Psoas muscle (tissue), 8 donors: ENCODE results near the gene AP1G1. TPM values are rescaled to one million over a fixed set of nuclear protein-coding genes. Genes with fewer than 3 reads are reported as not detected.

Experiments used
- ATAC-seq, 4 donors: fragments of 200-7000 bp; cut with Tn5 transposase; one replicate each; pipeline ENCODE4 v1.9.1; 2020; ENCODE audit warnings: moderate library complexity in 3 of 4, mild to moderate bottlenecking in 2 of 4
- DNase-seq, 2 donors: peaks; one replicate each; pipeline ENCODE4 v3.0.0-alpha.2; 2020
- H3K27ac ChIP-seq: fragments of 200-600 bp; one replicate; pipeline ENCODE4 v1.8.0; 2022
- H3K27me3 ChIP-seq, 3 donors: fragments of 200-600 bp in 1 of 3; one replicate each; pipeline versions ENCODE4 v1.6.1 to v1.8.0; 2013 to 2022; ENCODE audit warnings: low read length in 2 of 3, mild to moderate bottlenecking in 2 of 3, moderate library complexity in 1 of 3; ENCODE audit not compliant: insufficient read depth in 3 of 3
- H3K36me3 ChIP-seq, 2 donors: fragments of 200-600 bp in 1 of 2; one replicate each; pipeline versions ENCODE4 v1.6.1 to v1.8.0; 2013 to 2022; ENCODE audit warnings: low read depth in 1 of 2, mild to moderate bottlenecking in 1 of 2, moderate library complexity in 1 of 2; ENCODE audit not compliant: insufficient read depth in 1 of 2
- H3K4me1 ChIP-seq: fragments of 200-600 bp; one replicate; pipeline ENCODE4 v1.8.0; 2022
- H3K4me3 ChIP-seq: fragments of 200-600 bp; one replicate; pipeline ENCODE4 v1.8.0; 2022; ENCODE audit warnings: mild to moderate bottlenecking
- H3K9me3 ChIP-seq: fragments of 200-600 bp; one replicate; pipeline ENCODE4 v1.8.0; 2022
- WGBS, 3 donors: extraction: QIAGEN DNeasy Blood & Tissue Kit; methylation state at CpG; one replicate each; pipeline versions ENCODE4 v1.1.6 to v1.1.7; 2013; 5-methylcytosine and 5-hydroxymethylcytosine counted together
- intact Hi-C, 2 donors: fragments of 100-400 bp; cut with DNase I; formaldehyde crosslinking; loops; one replicate each; pipeline versions ENCODE4 v1.11.0 to v1.14.2; 2022
- long read RNA-seq, 2 donors: library from polyadenylated mRNA; unstranded; transcript quantifications; one replicate each; pipeline ENCODE4 v2.0.0, GENCODE V29; 2021
- polyA plus RNA-seq, 3 donors: library from polyadenylated mRNA; stranded (reverse); fragments of 200-250 nt; gene quantifications; one replicate each; pipeline ENCODE4 v1.2.3, GENCODE V29; 2013
- total RNA-seq, 4 donors: library from RNA; stranded (reverse); fragmentation: NEBNext Ultra II Directional in 2 of 4; extraction: Animal tissue kit (Norgen Biotek cat#: 25700) in 2 of 4; gene quantifications; one replicate each; pipeline versions ENCODE4 v1.2.1 to v1.2.4, GENCODE V29; 2021 to 2023
- TF ChIP-seq, protein P1 (sequence below): fragments of 200-600 bp; IDR thresholded peaks from one replicate; pipeline ENCODE4 v1.8.0; 2022; ENCODE audit warnings: antibody characterized with exemption
- donor health status: healthy with polysubstance abuse.
- donor health status: DM: no; HTN: no; CAD: no; lungs with moderate emphysema.
- donor health status: Bipolar disorder and iron deficiency.
- donor health status: healthy.
- donor health status: DM: yes; HTN: yes; CAD: no.
- donor health status: DM: no; HTN: no; CAD: no.
- donor health status: DM: no; HTN: no; CAD: no.
- donor health status: DM: yes; HTN: yes; CAD: no.

Gene AP1G1
- total RNA-seq = 10 to 100 TPM; 54.1 to 69.8 (median 62.8) TPM
- polyA plus RNA-seq = 10 to 100 TPM; 19.7 to 67.3 (median 25.6) TPM
- long read RNA-seq, donor 1, full-length matches to known transcripts = 1 of 12 reads
- long read RNA-seq, donor 1, partial matches to known transcripts = 3 of 12 reads
- long read RNA-seq, donor 1, other reads (novel, unspliced or antisense) = 8 of 12 reads
- long read RNA-seq, donor 2, full-length matches to known transcripts = 15 of 46 reads
- long read RNA-seq, donor 2, partial matches to known transcripts = 21 of 46 reads
- long read RNA-seq, donor 2, other reads (novel, unspliced or antisense) = 10 of 46 reads

DNA sequence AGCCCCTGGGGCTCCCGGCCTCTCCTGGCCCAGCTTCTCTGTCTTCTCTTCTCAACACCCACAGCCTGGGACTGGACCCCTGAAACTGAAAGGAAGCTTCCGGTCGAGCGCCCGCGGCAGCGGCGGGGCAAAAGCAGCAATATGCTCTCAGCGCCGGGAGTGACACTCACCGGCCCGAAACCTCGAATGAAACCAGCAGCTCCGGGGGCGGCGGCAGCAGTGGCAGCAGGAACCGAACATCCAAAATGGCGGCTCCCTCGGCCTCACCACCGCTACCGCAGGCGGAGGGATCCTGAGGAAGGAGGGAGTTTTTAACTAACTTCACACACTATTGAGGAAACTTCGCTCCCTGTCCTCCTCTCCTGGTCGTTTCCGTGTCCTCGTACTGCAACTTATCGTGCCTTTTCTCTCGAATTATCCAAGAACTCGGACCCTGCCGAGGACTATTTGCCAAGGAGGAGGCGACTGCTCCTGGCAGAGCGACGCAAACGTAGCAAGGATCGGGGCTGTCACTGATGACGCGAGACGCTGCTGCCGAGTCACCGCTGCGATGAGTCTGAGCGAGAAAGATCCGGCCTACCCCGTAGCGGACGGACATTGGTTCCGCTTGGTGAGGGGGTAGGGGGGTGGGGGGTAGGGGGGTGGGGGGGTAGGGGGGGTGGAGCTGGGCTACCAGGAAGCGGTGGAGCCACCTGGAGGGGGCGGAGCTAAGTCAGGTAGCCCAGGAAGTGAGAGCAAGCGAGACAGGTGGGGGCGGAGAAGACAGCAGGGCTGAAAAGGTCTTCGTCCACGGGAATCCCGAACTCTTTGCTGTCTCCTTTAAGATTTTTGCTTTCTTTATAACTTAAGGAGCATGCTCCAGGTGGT, at the start of gene AP1G1:
Gene AP1G1, minus strand, starts transcription at position 242 of the 867 bp plus-strand sequence. CDS start 19,355 bp downstream, outside the sequence.
- H3K36me3 ChIP-seq = peaks cover 0 to 43% of the 10 kb centered on the region in 2 donors
- peak; percentile 95 to 98 (median 97) for ATAC-seq
- 0 to 1% (median 0%) methylated on average over 43 to 54 of the region's 54 CpGs for WGBS, 3 donors
- TF ChIP-seq, protein P1, sequence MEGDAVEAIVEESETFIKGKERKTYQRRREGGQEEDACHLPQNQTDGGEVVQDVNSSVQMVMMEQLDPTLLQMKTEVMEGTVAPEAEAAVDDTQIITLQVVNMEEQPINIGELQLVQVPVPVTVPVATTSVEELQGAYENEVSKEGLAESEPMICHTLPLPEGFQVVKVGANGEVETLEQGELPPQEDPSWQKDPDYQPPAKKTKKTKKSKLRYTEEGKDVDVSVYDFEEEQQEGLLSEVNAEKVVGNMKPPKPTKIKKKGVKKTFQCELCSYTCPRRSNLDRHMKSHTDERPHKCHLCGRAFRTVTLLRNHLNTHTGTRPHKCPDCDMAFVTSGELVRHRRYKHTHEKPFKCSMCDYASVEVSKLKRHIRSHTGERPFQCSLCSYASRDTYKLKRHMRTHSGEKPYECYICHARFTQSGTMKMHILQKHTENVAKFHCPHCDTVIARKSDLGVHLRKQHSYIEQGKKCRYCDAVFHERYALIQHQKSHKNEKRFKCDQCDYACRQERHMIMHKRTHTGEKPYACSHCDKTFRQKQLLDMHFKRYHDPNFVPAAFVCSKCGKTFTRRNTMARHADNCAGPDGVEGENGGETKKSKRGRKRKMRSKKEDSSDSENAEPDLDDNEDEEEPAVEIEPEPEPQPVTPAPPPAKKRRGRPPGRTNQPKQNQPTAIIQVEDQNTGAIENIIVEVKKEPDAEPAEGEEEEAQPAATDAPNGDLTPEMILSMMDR = no peak
- H3K27me3 ChIP-seq = no peaks in the 10 kb centered on the region
- intact Hi-C loops = loop anchor here (5.0 kb wide), 3 partner anchors 38 to 88 kb away; partner anchors contain the start of genes ATXN1L (in 2 of the 2), IST1 (in 1 of the 2) and ZNF821 (in 1 of the 2)
- H3K27ac ChIP-seq = peak within 1 kb of the TSS; percentile 100
- peak within 1 kb of the TSS; percentile 99 for H3K4me3 ChIP-seq
- no peaks in the 10 kb centered on the region for H3K9me3 ChIP-seq
- DNase-seq = peak; percentile 95 to 98
- H3K4me1 ChIP-seq = peaks cover 29% of the 10 kb centered on the region

DNA sequence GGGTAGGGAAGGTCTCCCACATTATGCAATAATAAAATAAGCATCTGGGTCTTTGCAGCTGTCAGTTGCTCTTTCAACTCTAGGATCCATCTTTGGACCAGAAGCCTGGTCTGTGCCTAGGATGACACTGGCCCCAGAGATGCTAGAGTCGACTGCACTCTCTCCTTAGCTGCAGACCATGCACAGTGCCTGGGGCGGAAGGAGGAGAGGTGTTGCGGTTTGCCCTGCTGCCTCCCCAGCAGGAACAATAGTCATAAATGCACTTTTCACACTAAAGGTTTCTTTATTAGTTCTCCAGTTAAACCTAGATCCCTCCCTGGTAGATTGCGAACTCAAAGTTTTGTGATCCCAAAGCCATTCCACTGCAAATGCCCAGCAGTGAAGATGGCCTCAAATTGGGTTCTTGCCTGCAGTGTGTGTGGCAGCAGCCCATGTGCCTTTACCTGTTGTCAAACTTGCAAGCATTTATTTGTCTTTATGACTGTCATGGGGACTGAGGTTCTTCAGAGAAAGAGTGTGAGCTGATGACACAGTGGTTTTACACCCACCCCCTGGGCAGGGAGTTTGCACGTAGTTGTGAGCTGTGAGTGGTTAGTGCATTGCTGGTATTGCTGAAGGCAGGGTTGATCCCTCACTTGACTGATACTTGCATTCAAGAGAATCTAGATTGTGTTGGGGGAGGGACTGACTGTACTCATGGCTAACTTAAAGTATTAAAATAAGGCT, 47.5 kb upstream of the AP1G1 start:
- WGBS, 3 donors = 78 to 81% (median 79%) methylated on average over 5 of the region's 5 CpGs
- TF ChIP-seq, protein P1 = no peak
- Histone ChIP-seq H3K27me3 (no peaks in the 10 kb centered on the region), H3K4me3 (no peak overlapping the region), H3K4me1 (peaks cover 30% of the 10 kb centered on the region), H3K36me3 (peaks cover 2 to 67% of the 10 kb centered on the region in 2 donors), H3K9me3 (no peaks in the 10 kb centered on the region), H3K27ac (peak overlapping the region; percentile 84)
- DNase-seq (no peak), ATAC-seq (no peak)
- intact Hi-C loops = loop anchor here in 1 of 2 donors (10.0 kb wide), 1 partner anchor 239 kb away; the partner anchor contains the start of genes DHX38 and TXNL4B

DNA sequence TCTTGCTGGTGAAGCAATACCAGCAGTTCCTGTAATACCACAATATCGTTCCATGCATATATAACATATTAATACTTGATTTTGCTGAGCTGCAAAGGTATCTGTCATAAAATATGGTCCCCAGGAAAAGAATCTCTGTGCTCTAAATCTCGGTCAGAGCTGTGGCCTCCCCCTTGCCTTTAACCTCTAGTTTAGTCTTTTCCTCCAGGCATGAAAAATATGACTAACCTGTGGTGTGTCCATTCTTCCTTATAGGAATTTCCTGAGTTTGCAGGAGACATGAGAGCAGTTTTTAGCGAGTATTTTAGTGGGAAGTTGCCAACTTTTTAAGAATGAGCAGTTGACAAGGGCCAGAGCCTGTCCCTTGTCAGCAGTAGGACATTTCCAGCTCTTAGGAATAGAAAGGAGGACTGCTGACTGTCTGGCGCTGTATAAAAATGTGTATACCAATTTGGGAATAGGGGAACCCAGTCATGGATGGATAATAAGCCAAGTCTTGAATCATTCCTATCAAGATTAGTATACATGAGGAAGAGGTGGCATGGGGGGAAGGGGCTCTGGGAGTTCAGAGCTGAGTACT, 45.8 kb upstream of the AP1G1 start:
- no peak for ATAC-seq
- intact Hi-C loops = loop anchor here in 1 of 2 donors (10.0 kb wide), 1 partner anchor 240 kb away; the partner anchor contains the start of genes DHX38 and TXNL4B
- TF ChIP-seq, protein P1 = no peak
- Histone ChIP-seq H3K27me3 (no peaks in the 10 kb centered on the region), H3K4me3 (no peak overlapping the region), H3K27ac (peak overlapping the region; percentile 5), H3K36me3 (peaks cover 5 to 67% of the 10 kb centered on the region in 2 donors), H3K4me1 (peaks cover 28% of the 10 kb centered on the region), H3K9me3 (no peaks in the 10 kb centered on the region)
- 85 to 90% (median 86%) methylated on average over 4 of the region's 4 CpGs for WGBS, 3 donors
- DNase-seq = no peak

DNA sequence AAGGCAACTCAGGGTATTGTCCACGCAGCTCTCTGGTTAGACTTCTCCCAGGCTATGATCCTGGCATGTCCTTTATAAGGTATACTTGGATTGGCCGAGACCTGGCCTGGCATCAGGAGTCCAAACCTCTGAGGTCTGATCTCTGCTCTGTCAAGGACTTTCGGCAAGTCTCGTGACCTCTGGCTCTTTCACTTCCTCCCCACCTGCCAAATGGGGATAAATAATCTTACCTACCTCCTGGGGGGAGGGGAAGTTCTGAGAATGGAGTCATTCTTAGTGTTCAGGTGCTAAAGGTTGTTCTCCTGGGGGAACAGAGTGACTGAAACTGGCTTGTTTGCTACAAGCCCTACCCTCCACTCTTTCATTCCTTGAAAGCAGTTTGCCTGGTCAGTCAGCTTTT, 44.8 kb upstream of the AP1G1 start:
- Histone ChIP-seq H3K27me3 (no peaks in the 10 kb centered on the region), H3K4me1 (peaks cover 25% of the 10 kb centered on the region), H3K36me3 (peaks cover 5 to 71% of the 10 kb centered on the region in 2 donors), H3K27ac (peak overlapping the region; percentile 16), H3K9me3 (no peaks in the 10 kb centered on the region), H3K4me3 (no peak overlapping the region)
- DNase-seq = no peak
- ATAC-seq = no peak
- TF ChIP-seq, protein P1 = no peak
- intact Hi-C loops = loop anchor here in 1 of 2 donors (10.0 kb wide), 1 partner anchor 241 kb away; the partner anchor contains the start of genes DHX38 and TXNL4B
- WGBS, 3 donors = 42 to 55% (median 51%) methylated on average over 4 of the region's 4 CpGs
